ENCODE results near the gene DACT1. TPM values are rescaled to one million over a fixed set of nuclear protein-coding genes. Genes with fewer than 3 reads are reported as not detected.

DACT1 gene
- total and polyA plus RNA-seq, 2 of the 13 experiments (the other 11 are each of a cell fraction or from before 2014, with no cell fraction given), result 0.01 TPM; not detected in 1

GRCh38 chr14:58668848-58669480 is 31.2 kb downstream of the DACT1 start (continued):
- TF ChIP-seq SNAPC4 (CRISPR knock-in tag; IDR thresholded peaks at IDR 0.05) (no peak), ZNF414 (CRISPR knock-in tag; IDR thresholded peaks at IDR 0.05) (no peak), FOXC1 (CRISPR knock-in tag; IDR thresholded peaks at IDR 0.05; ENCODE audit: borderline replicate concordance) (no peak), NR2C2 (CRISPR knock-in tag; IDR thresholded peaks at IDR 0.05; ENCODE audit: borderline replicate concordance) (no peak)

- in situ Hi-C loops (cut with HindIII; ENCODE audit: extremely low pct_ligation_motif_present, low pct_unique_long_range_greater_than_20kb), result no loop called here
- ATAC-seq, result no peak
- Histone ChIP-seq H4K20me1 (ENCODE audit: insufficient read depth, low read length) (no peaks in the 10 kb centered on the region), H3K36me3 (replicated peaks in 1 of 2; ENCODE audit: control insufficient read depth in 1 of 2, insufficient read depth in 2 of 2, low read length in 2 of 2) (no peaks in the 10 kb centered on the region), H3K79me2 (ENCODE audit: insufficient read depth, low read length) (no peaks in the 10 kb centered on the region), H3K27me3 (ENCODE audit: control insufficient read depth in 1 of 2, insufficient read depth in 2 of 2, low read length in 2 of 2) (peaks cover 0 to 4% of the 10 kb centered on the region in 2 experiments; a peak in 1 of 5 replicates), H3K4me1 (ENCODE audit: insufficient read depth, low read length) (no peaks in the 10 kb centered on the region), H3K4me3 (replicated peaks in 1 of 3; ENCODE audit: insufficient read depth in 1 of 3, low read depth in 2 of 3, low read length in 3 of 3) (no peak overlapping the region), H3K9me3 (ENCODE audit: low read length) (no peaks in the 10 kb centered on the region), H3K27ac (ENCODE audit: extremely low read length, insufficient read depth, low read length) (no peak overlapping the region), H3K4me2 (ENCODE audit: low read depth, low read length) (no peak overlapping the region), H3K9ac (ENCODE audit: insufficient read depth, low read depth, low read length) (no peak overlapping the region), H2AFZ (ENCODE audit: low read length) (no peak overlapping the region)
- FAIRE-seq, result no peak
- CTCF ChIA-PET (ENCODE audit: low intra/inter-chr PET ratio, low total read pairs), result no interaction called here
- POLR2A ChIA-PET, result no interaction called here
- intact Hi-C loops (cut with micrococcal nuclease; ENCODE audit: unreplicated experiment), result no loop called here
- 64% methylated on average over 7 of the region's 7 CpGs for WGBS (ENCODE audit: low lambda C conversion rate)
- no peak for DNase-seq (ENCODE audit: low spot score)
- BruUV-seq (replicated peaks), result no TSS peak
- no peak for TF ChIP-seq KDM3A (CRISPR knock-in tag; IDR thresholded peaks at IDR 0.05; ENCODE audit: low read depth)
- TF ChIP-seq PRDM4 (CRISPR knock-in tag; IDR thresholded peaks at IDR 0.05; ENCODE audit: borderline replicate concordance), result no peak
- no peak for TF ChIP-seq ZNF841 (CRISPR knock-in tag; IDR thresholded peaks at IDR 0.05; ENCODE audit: borderline replicate concordance)
- no peak for TF ChIP-seq CHCHD3 (CRISPR knock-in tag; IDR thresholded peaks at IDR 0.05)
- peak; percentile 33; the same call in 1 of the 2 replicates for TF ChIP-seq MAFF (IDR thresholded peaks at IDR 0.05; ENCODE audit: low read depth, low read length)
- no peak for TF ChIP-seq ERF (CRISPR knock-in tag; IDR thresholded peaks at IDR 0.05)
- no peak for TF ChIP-seq NR3C1 (CRISPR knock-in tag; IDR thresholded peaks at IDR 0.05)
- TF ChIP-seq ZNF549 (CRISPR knock-in tag; IDR thresholded peaks at IDR 0.05), result no peak
- TF ChIP-seq CHD2 (IDR thresholded peaks at IDR 0.05; ENCODE audit: low read depth, low read length), result no peak
- TF ChIP-seq ZNF264 (CRISPR knock-in tag; IDR thresholded peaks at IDR 0.05), result no peak
These were observed 31.9 kb downstream of the DACT1 start for GRCh38 chr14:58669556-58670200.

All from HepG2 (cell line).